Stimulated activated CD8-positive, alpha-beta memory T cell treated with anti-CD3 and anti-CD28 coated beads, Interleukin-15, amount 100 ng/mL, for 24 hours (primary cell): ENCODE data around the gene VWA8.

Experiments used
- DNase-seq: peaks from one replicate; pipeline ENCODE4 v3.0.0-alpha.2; 2020; ENCODE audit warnings: low read depth

The VWA8 gene

DNA sequence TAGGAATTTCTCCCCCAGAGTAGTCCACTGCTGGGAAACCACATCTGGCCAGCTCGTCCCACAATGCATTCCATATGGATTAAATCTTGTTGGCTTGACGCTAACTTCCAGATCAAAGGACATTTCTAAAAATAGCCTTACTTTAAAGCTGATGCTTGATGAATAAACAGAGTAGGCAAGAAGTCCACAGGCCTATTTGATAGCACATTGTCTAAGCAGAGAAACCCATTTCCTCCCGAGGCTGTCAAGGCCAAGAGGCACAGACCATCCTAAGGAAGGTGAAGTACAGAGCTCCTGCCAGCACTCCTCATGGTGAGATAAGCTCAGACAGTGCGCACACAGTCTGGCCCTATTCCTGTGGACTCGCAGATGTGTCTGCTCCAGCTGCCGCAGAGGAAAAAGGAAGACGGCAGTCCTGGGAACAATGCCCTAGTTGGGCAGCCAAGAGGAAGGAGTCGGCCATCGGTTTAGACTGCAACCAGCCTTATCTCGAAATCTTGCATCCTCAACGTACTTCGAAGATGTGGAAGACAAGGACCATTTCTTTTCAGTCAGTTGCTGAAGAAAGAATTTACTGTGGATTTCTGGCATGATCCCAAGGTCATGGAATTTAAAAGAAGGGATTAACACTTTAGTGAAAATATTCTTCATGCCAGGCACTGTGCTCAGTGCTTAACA, 346.8 kb downstream of the VWA8 start:
- DNase-seq = no peak

DNA sequence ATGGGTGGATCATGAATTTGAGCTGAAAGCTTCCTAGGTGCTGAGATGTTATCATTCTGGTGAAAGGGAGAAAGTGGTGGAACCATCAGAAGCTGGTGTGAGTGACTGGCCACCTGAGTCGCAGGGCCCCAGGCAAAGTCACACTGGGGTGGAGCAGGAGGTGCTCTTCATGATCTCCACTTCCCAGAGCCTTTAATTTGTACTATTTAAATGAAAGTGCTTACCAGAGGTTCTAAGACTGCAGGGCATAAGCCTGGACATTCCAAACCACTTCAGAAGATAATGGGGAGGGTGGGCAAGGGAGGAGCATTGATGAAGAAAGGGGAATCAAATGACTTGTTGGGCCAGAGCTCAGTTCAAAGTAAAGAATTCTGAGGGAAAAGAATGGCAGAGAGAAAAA, 347.4 kb downstream of the VWA8 start:
- no peak for DNase-seq

DNA sequence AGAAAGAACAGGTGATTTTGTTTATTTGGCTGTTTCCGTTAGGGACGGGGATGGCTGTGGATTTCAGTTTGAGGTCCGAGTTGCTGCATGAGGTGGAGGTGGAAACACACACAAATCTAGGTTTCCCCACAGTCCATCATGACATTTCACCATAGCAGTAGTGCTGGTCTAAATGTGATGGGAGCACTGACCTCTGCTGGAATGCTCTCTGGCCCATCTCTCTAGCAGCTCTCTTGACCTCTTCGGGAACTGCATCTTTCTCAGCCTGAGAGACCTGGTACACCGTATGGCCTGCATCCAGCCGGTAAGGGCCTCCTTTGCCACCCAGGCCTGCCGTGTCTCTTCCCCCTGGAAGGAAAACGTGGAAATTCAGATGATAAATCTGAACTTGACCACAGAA, 349.5 kb downstream of the VWA8 start:
- DNase-seq = no peak

DNA sequence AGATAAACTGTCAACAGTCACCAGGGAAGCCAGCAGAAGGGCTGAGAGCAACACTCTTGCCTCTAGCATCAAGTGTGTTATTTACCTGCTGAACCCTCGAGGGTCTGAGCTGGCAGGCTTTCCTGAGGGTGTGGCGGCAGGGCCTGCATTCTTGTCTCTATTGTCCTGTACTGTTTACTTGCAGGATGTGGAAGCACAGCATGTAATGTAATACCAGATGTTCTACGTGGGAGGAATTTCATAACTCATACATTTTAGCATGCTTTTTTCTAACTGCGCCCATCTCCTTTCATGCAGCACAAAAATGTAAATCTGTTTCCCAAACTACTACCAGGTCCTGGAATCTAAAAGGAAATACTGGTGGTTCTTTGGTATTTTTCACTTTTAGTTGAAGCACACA, 350.5 kb downstream of the VWA8 start:
- no peak for DNase-seq

DNA sequence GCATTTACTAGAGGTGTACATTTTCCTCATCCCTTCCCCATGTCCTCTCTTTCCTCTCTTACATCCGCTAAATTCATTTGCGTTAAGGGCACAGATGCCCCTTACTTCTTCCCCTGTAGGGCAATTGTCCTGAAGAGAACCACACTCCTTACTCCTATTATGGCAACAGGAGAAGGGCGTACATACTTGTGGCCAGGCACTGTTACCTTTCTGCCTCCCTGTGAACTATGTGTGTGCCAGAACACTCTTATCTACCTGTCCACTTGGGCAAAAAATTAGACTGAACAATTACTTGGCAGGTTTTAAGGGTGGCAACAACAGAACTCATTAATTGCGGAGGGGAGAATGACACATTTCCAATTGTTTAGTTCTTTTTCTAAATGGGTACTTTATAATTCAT, 351.1 kb downstream of the VWA8 start:
- DNase-seq = no peak

DNA sequence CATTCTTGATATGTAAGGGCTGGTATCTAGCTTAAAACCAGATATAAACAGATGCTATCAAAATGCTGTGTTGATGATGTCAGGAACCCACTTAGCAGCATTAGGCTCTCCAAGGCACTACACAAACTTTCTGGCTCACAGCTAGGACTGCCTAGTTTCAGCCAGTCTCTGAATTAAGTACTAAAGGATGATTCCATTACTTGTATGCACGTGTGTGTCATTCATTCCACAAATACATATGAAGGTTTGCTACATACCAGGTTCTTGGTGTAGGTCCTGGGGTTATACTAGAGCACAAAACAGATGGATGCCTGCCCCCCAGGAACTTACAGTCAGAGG, 352.1 kb downstream of the VWA8 start:
- no peak for DNase-seq

DNA sequence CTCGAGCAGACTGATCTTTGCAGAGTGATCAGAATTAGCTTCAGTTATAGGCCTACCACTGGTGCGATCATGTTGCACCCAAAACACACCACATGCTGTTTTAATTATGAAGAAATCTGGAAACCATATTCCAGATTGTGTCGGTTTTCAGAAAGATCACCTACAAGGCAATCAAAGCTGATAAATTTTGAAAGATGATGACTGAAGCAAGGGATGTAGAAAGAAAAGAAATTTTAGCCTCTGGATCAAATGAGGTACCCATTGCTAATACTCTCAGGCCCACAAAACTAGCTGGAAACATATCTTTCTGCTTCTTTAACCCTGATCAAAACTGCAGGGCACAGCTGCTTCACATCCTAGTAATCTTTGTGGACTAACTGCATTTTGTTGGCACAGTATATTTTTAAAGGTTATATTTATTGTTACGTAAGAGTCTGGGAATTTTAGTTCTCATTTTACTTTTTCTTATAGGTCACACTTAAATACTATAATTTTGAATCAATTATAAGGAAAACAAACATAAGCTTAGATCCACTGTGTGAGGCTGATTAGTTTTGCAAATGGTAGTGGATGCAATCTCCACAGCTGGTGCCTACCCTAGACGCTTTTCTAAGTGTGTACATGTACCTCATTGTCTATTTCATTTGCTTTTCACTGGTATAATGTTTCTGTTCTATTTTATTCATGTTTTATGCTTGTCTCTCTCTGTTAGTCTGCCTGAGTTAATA, 352.6 kb downstream of the VWA8 start:
- no peak for DNase-seq

DNA sequence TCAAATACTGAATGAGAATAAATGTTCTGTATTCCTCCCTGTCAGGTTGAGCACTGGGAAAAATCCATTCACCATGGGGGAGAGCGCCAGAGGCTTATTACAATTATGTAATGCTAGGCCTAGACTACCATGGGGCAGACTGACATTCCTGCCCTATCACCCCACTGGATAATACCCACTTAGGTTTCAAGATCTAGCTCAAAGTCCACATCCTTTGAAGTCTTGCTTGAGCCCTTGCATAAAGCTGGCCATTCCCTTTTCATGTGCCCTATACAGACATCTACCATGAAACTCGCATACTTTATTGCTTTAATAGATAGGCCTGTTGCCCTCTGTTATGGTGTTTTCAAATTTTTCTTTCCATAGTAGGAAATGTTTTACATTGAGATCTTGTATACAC, 354.3 kb downstream of the VWA8 start:
- no peak for DNase-seq

DNA sequence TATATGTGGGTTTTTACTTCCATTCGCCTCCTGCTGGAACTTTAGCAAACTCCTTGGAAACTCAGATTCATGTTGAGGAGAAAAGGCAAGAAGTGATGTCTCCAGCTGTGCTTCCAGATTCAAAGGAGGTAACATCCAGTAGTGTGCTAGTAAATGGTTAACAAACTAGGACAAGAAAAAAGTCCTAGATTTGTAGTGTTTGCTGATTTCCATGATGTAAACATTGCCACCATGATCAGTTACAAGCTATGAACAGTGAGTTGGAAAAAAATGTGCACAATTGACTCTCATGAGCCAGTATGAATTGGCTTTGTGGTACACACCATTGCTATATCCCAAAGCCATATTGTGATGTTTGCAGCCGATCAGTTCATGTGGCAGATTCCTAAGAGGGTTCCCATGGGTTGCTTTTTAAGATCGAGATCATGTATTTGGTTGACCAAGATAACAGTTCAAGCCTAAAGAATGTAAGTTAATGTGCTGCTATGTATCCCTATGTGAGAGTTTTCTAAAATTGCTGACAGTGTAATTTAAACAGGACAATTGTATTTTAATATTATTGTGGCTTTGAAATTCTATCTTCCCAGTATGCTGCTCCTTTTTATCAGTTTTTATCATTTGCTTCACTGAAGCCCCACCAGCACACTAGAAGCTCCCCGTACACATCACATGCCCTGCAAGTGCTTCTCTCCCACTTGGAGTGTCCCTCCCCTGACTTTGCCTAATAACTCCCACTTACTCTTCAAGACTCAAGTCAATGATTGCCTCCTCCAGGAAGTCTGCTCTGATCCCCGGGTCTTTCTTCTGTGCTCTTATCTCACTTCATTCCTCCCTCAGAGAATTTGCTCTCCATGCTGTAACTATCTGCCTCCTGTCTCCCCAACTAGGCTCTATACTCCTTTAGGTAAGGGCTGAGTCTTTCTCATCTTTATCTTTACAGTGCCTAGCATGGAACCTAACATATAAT, 355.3 kb downstream of the VWA8 start:
- no peak for DNase-seq

DNA sequence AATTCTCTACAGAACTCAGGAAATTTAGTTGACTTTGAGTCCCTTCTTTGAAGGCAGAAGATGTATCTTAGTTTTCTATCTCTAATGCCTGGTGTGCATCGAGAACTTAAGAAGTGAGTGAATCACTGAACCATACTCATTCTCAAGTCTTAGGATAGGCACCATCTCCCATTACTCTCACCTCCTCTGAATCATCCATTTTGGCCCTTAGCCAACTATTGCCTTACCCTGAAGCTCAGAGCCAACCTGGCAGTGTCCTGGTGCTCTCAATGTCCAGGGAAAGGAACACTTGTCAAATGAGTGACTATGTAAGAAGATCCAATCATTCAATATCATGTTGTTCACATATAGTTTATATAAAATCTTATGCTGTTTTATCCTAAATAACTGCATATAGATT, 357.0 kb downstream of the VWA8 start:
- no peak for DNase-seq

DNA sequence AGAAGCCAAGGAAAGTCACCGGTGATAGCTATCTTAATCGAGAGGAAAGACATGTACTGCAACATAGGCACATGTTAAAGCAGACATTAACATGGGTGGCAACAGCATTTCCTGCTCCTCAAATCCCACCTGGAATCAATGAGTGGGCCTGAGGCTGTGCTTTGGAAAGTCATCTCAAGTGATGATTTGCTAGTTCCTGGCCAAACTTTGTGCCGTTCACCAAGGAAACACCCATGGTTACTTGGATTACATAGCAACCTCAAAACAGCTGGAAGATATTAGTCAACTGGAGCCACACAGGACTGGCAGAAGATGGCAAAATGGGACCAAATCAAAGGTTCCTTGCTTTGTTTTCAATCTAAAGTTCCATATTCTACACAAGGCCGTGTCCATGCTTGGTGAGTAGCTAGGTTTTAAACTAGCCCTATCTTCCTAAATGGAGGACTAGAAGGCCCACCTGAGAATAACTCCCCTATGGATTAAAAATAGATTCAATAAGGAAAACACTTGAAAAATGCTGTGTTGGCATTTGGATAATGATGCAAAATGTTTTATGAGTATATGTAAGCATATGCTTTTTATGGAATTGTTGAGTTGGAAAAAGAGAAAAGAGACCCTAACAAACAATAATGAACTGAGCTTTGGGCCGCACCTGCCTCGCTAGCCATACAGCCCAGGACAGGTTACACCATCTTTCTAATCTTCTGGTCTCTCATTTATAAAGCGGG, 359.0 kb downstream of the VWA8 start:
- DNase-seq = no peak

DNA sequence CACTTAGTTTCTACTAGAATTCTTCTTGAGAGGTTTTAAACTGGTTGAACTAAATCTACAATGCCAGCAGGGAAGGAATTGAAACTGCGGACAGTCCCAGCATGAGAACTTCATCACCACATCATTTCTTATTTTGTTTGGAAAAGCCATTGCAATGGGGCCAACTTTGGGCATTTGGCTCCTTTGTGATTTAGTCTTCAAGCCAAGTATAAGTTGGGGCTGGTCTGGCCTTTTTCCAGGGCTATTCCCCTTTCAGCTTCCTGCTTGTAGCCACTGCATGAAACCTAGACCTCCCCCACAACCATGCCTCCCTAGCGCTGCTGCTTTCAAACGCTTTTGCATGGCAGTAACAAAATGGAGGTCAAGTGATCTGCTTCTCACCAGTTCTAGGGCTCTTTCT, 361.3 kb downstream of the VWA8 start:
- DNase-seq = no peak

DNA sequence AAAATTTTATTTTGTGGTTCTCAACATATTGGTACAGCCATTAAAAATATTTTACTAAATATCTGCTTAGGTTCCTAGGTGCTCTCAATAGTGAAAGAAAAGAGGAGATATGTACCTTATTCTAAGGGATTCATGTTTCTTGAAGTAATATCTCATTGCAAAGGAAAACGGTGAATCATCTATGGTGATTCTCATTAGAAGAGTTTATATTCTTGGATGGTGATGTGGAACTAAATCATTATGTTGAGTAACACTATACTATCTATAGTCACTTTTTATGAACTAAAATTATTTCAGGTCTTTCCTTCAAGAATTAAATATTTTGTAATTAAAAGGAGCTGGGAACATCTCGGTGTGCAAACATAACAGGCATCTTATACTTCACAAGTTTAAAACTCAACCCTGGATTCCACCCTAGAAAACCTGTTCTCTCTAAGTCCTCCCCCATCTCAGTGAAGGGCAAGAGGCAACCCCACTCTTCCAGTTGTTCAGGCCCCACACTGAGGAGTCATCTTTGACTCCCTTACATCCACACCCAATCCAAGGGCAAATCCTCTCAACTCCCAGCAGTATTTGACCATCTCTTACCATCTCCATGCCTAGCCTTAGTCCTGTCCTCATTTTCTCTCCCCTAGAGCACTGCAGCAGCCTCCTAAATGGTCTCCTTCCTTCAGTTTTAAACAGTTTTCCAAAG, 363.4 kb downstream of the VWA8 start:
- no peak for DNase-seq

DNA sequence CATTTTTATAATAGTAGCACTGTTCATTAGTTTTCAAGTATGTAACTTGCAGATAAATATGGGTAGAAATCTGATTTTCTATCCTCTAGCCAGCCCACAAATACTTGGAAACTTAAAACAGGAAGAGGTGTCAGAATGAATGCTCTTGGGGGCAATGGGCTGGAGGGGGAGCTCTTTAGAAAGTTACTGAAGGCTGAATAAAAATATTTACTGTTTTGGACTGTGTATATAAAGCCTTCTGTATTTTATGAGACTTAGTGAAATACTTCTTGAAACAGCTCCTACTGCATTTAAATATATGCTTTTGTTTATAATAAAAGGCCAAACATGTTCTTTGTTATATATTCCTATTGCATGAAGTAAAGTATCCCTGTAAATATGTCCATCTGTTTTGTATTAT, 364.7 kb downstream of the VWA8 start:
- no peak for DNase-seq

DNA sequence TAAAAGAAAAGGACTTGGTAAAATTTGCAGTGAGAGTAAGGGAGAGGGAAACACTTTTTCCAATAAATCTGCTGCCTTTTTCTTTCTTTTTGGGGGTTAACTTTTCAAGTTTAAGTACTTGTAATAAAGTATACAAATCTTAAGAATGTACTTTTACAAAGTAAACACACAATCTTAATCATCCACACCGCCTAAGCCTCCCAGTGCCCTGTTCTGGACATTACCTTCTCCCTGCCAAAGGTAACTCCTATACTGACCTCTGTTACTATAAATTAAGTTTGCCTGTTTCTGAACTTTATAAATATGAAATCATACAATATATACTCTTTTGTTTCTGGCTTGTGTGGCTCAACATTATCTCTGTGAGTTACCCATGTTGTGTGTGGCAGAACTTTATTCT, 365.6 kb downstream of the VWA8 start:
- DNase-seq = no peak

DNA sequence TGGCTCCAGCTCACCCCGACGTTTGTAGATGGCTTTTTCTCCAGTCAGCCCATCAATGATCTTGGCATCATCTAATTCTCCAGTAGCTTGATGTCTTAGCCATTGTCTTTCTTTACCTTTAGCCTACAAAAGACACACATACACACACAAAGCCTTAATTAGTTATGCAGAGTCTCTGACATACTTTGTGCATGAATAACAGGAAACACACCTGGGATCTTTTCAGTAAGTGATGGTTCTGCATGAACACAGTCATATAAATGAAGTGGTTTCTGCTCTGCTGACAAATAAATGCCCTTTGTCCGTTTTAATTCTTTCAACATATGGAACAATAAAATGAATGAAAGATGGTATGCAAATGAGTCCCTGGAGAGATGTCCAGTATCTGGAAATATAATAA, 370.3 kb downstream of the VWA8 start:
- DNase-seq = no peak

DNA sequence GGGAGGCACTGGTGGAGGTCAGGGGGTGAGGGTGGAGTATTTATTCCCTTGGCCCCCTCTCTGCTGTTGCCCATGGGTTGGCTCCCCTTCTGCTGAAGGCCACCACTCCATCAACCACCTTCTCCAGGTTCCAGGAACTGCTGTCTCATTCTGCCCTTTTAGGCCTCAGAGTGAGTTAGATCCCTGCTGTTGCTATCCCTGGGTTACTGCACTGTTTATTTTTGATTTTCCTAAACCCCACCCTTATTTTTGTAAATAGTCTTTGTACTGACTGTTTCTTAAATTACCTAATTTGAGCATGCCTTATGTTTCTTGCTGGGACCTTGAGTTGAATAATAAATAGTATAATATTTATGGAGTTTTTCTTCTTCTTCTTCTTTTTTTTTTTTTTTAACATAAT, 370.8 kb downstream of the VWA8 start:
- DNase-seq = no peak

DNA sequence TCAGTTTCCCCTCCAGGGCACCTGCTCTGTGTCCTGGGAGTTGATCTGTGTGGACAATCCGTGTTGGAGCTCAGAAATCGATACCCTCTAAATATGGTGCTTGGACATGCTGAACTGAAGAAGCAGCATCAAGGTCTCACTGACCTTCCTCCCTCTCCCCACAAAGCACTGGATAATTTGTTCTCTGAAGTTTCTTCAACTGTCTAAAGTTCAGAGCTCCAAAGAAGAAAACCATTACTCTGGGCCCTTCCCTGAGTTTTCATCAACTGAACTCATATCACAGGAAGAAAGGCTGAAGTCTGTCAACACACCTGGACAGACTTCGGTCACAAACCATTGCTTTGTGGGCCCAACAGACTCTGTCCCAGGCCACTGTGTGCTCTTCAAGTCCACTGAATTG, 371.5 kb downstream of the VWA8 start:
- DNase-seq = no peak

DNA sequence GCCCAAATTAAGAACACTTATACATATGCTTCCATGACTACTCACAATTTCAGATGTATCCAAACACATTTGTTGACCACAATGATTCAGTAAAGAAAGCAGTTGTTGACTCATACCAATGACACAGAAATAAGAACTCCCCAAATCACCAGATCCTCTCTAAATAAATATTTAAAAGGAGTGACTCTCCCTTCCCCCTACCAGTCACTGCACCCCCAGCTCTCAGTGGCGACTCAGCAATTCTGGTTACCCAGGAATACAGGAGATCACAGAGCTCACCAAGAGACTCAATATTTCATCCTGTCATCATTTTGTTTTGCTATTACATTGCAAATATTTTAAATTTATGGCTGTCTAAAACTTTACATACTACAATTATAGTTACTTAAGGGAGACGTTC, 372.0 kb downstream of the VWA8 start:
- DNase-seq = no peak

DNA sequence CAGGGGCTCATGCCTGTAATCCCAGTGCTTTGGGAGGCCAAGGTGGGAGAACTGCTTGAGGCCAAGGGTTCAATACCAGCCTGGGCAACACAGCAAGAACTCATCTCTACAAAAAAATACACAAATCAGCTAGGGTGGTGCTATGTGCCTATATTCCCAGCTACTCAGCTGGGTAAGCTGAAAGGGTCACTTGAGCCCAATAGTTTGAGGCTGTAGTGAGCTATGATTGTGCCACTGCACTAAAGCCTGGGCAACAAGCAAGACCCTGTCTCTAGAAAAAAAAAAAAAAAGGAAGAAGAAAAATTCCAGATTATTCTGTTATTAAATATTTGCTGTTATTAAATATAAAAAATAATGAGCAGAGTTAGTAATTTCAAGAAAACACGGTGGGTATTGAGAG, 372.5 kb downstream of the VWA8 start:
- no peak for DNase-seq

DNA sequence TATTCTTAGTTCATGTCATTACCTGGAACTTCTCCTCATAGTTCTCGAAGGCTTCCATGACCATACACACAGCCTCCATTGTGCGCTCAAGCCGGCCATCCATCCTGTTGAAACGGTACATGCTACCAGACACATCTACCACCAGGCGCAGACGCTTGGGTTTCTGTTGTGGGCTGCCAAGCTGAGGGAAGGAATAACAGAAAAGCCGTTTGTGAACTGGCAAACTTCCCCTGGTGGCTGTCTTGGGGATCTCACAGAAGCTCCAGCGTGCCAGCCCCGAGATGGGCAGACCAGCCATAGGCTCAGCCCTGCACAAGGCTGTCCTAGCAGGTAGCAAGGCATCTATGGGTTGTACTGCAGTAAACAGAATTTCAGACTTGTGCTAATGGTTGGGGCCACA, 373.4 kb downstream of the VWA8 start:
- DNase-seq = no peak

DNA sequence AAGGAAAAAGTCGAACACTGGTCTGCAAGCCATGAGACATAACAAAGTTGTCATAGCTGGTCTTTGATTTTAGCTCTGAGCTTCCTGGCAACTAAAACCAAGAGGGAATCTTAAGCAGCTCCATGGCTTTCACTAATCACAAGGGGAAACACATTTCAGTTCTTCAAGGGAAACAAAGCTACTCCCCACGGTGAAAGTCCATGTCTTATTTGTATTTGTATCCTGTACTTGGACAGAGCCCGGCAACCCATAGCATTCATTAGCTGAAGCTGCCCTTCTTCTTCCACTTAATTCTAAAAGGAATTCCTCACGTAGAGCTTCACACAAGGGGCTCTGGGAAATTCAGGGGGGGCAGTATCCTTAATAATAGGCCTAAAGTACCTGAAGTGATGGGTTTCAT, 374.7 kb downstream of the VWA8 start:
- no peak for DNase-seq
